GM21447 (cell line): ENCODE data around the gene SND1.

ENCODE experiments used
- ATAC-seq: cut with Tn5 transposase; IDR thresholded peaks from one replicate; pipeline ENCODE4 v1.9.1; 2021; ENCODE audit not compliant: unreplicated experiment

Gene SND1

GRCh38 chr7:128007303-128007680 lies 355.3 kb downstream of the SND1 start:
- ATAC-seq, result no peak

DNA sequence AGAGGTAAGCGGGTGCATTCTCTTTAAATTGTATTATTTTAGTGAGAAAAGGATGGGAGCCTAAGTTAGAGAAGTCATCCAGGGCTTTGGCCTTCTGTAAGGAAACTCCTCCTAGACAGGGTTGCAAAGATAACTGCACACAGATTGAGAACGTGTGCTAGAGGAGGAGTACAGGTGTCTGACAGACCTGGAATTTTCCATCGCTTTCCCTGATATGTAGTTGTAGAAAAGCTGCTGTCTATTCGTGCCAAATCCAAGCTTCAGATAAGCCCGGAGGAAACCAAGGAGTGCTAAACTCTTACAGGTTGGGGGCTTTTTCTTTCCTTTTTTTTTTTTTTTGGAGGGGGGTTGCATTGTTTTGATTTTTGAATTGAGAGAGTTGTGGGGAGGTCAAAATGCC lies 356.1 kb downstream of the SND1 start:
- ATAC-seq, result no peak

- ATAC-seq, result no peak
Measured at GRCh38 chr7:128008744-128009143, 356.8 kb downstream of the SND1 start.

- ATAC-seq, result no peak
Measured at GRCh38 chr7:128010391-128011127, 358.6 kb downstream of the SND1 start.

- ATAC-seq, result no peak
Measured at GRCh38 chr7:128011131-128011661, 359.2 kb downstream of the SND1 start.

DNA sequence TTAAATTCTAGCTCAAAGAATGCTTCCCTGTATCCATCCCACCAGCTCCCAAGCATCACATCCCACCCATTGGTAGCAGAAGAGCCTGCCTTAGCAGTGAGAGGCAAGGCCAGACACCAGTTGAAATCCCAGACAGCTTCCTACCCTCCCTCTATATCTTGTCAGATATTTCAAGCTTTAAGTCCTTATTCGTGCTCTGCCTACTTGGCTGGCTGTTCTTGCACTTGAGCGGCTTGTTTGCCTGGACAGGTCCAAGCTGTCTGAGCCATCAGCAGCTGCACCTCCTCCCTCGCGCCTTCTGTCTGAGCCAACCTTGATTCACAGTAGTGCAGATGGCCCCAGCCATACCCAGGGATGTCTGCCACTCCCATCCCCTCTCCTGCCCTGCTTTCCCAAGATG lies 362.8 kb downstream of the SND1 start:
- no peak for ATAC-seq

DNA sequence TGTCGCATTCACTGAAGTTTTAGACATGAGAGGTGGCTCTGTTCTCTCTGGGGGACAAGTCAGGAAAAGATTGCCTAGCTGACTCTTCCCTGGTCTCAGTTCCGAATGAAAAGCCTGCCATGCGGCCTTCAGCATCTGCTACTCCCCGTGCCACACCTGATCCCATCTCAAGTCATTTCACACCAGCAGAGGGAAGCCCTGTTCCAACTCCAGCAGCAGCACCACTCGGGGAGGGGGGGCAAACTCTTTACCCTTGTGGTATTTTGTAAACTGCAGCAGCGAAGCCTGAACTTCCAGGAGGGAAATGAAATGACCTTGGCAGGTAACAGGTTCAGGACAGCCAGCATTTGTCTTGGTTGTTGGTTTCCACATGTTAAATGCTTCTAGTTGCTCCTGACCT lies 365.5 kb downstream of the SND1 start:
- no peak for ATAC-seq

GRCh38 chr7:128017862-128018845 lies 366.2 kb downstream of the SND1 start:
- ATAC-seq, result no peak

DNA sequence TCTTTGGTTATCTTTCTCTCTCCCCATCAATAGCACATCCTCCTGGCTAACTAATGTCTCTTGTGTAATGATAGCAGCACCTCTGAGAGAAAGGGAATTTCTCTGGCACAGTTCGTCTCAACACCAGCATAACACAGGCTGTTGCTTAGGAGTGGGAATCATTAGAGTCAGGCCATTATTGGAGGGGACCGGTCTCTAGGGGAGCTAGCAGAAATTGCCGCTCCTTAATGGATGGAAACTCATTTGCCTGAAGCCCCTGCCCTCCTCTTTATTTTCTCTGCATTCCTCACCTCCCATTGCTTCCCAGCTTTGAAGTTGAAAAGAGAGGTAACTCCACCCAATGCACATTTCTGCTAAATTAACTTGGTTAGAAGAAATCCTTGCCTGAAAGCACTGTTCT lies 367.3 kb downstream of the SND1 start:
- no peak for ATAC-seq

DNA sequence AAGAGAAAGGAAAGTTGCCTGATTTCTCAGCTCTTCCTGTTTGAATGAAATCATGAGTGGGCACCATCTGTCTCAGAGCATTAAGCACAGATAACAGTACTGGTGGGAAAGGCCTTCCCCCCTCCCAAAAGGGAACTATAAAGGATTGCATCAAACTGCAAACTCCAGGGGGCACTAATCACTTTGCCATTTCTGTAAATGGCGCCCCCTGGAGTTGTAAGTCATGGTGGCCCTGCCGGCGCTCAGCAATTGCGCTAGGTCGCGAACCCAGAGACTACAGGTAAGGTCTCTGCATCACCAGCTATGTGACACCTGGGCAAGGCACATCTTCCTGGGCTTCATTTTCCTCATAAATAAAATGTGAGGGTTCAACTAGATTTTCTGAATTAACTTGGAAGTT lies 368.2 kb downstream of the SND1 start:
- no peak for ATAC-seq

GRCh38 chr7:128021366-128021765 lies 369.4 kb downstream of the SND1 start:
- ATAC-seq, result no peak

DNA sequence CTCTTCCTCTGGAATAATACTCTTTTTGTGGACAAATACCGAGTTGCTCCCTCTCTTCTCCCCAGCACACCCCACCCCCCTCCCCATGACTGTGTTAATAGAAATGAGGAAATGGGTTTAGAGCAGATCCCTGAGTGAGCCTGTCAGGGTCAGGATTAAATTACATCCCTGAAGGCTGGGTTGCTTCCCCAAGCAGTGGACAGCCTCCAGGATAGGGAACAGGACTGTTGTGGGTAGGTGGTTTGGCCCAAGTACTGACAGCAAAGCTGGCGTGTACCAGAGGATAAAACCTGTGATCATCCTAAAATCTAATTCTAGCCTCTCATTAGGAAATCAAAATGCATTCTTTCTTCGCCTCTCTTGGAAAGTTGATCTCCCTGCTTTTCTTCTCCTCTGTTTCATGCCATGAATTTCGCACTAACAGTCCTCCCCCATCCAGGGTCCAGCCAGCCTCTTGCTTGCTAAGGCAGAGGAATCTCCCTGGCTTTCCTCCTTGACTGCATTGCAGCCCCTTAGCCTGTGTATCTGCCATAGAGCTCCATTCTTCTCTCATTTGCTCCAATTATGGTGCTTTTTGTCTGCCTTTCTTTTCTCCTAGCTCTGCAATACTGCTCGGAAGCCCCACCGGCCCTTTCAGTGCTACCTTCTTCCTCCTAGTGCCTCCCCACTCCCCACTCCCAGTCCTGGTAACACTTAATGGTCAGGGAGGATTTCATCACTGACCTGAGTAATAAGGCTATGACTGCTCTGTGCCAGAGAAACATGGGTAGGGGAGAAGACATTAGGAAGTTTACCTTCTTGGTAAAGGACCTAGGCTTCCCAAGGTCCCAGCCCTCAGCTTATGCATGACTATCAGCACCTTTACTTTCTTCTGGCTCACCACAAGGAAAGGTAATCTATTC lies 370.9 kb downstream of the SND1 start:
- no peak for ATAC-seq

DNA sequence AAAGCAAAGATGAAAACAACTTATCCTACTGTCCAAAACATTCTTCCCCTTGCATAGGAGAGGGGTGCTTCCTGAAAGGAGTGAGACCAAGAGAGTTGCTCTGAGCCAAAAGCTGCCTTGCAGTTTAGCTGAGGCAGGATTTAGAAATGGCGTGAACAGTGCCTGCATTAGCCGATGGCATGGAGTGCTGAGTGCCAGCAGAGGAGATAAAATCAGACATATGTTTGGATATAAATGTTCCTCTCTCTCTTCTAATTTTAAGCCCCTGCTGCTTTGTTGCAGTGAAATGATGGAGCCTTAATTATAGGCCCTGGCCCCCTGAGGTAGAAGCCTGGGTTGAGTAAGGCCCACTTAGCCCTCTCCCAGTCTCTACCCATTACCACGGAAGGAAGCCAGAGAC lies 372.2 kb downstream of the SND1 start:
- no peak for ATAC-seq

GRCh38 chr7:128025380-128025779 lies 373.4 kb downstream of the SND1 start:
- no peak for ATAC-seq

GRCh38 chr7:128025819-128026218 lies 373.8 kb downstream of the SND1 start:
- no peak for ATAC-seq

GRCh38 chr7:128026551-128026950 lies 374.6 kb downstream of the SND1 start:
- ATAC-seq, result no peak

DNA sequence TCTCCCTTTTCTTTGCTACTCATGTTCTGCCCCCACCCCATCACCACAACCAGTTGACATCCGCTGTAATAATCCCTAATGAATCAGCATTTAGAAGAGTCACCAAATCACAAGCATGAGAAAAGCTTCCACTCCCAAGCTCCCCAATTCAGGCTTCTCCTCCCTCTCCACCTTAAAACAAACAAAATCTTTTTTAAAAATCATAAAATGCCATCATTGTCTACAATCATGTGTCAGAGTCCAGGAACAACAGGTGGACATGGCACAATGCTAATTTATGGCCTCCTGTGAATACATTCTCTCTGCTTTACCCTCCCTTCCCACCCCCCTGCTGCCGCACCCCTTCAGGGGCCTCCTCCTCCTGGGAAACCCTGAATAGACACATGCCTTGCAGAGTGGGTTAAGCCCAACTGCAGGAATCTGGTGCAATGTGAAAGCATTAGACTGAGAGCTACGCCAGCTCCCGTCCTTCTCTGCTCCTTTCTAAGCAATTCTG lies 375.5 kb downstream of the SND1 start:
- no peak for ATAC-seq

DNA sequence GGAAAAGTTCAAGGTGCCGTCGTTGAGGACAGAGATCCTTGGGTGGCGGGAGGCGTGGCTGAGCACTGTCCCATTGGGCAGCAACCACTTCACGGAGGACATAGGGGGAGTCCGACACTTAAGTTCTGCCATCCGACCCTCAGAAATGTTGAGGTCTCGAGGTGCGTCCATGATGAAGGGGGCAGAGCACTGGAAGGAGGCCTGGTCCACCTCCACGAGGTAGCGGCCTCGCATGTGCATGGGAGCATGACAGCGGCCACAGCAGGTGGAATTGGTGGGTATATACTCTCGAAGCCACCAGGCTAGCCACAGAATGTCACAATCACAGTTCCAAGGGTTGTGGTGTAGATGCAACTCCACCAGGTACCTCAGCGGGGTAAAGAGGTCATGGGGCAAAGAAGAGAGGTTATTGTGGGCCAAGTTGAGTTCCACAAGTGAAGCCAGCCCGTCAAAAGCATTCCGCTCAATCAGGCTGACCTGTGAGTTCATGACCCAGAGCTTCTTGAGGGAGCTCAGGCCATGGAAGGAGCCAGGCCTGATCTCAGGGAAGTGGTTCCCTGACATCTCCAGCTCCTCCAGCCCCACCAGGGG lies 377.5 kb downstream of the SND1 start:
- no peak for ATAC-seq

DNA sequence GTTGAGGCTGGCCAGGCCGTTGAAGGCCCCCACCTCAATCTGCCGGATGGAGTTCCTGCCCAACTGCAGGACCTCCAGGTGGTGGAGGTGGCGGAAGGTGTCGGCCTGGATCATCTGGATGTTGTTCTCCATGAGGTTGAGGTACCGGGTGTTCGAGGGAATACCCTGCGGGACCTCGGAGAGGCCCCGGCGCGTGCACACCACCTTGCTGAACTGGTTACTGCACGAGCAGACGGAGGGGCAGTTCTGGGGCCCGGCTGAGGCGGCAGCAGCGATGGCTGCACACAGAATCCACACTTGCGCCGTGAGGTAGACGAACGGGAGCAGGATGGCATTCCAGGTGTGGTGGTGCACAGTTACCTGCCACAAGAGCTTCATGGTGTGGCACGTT lies 378.3 kb downstream of the SND1 start:
- ATAC-seq, result no peak
